Ovary (tissue), 3 donors: ENCODE data around the gene ATG2B.

Experiments used
- CTCF ChIP-seq, 3 donors: fragments of 450-650 bp in 2 of 3; fragments of 200-600 bp in 1 of 3; IDR thresholded peaks; one replicate each; pipeline versions ENCODE4 v1.5.1 to v1.8.0; 2016 to 2022; ENCODE audit warnings: antibody characterized with exemption in 3 of 3, mild to moderate bottlenecking in 1 of 3
- EP300 ChIP-seq: sonication (generic); formaldehyde crosslinking; IDR thresholded peaks from one replicate; pipeline ENCODE4 v1.6.1; 2017; ENCODE audit warnings: antibody characterized with exemption
- POLR2A ChIP-seq: fragments of 450-650 bp; IDR thresholded peaks from one replicate; pipeline ENCODE4 v1.6.1; 2017; ENCODE audit warnings: antibody characterized with exemption, mild to moderate bottlenecking, moderate library complexity
- donor health status: DM: no; HTN: no; CAD: no.

- no peak for TF ChIP-seq POLR2A
- no peak for TF ChIP-seq CTCF (IDR thresholded peaks at IDR 0.05)
- TF ChIP-seq EP300 = no peak
These were observed 112.7 kb downstream of the ATG2B start for GRCh38 chr14:96250485-96250884.
